ENCODE data around the gene TGIF2LY.
"Not testable (repeated sequence)": the region's sequence is repeated elsewhere in the genome, so short reads cannot be mapped to it uniquely, and the experiment has no call there.

Gene TGIF2LY

GRCh38 chrY:3578767-3579166 lies at the start of gene TGIF2LY:
Gene TGIF2LY (plus strand): TSS chrY:3579067. CDS start chrY:3579245, 178 bp downstream.
- DNase-seq = not testable (repeated sequence)
